SK-N-SH treated with all-trans-retinoic acid at 6 μM for 48 hours (cell line): ENCODE measurements around the gene CAMK1.
A peak's percentile ranks its signal among the peaks of the same experiment; 100 is the strongest.
"Not testable (repeated sequence)": the region's sequence is repeated elsewhere in the genome, so short reads cannot be mapped to it uniquely, and the experiment has no call there.

Source experiments
- ATAC-seq: fragments of 200-7000 bp; cut with Tn5 transposase; 3 replicates; pipeline ENCODE4 v1.9.1; 2020; ENCODE audit warnings: mild to moderate bottlenecking, moderate library complexity
- BACH2 ChIP-seq: fragments of 250-450 bp; sonication (Bioruptor Pico); IDR thresholded peaks from 2 replicates; pipeline ENCODE4 v1.9.0; 2021; ENCODE audit warnings: mild to moderate bottlenecking, borderline replicate concordance
- CSDC2 ChIP-seq: fragments of 250-450 bp; sonication (Bioruptor Pico); IDR thresholded peaks from 2 replicates; pipeline ENCODE4 v1.5.0; 2020; ENCODE audit warnings: mild to moderate bottlenecking, moderate library complexity
- ESRRG ChIP-seq: fragments of 250-450 bp; sonication (Bioruptor Pico); IDR thresholded peaks from 2 replicates; pipeline ENCODE4 v1.6.1; 2021; ENCODE audit warnings: mild to moderate bottlenecking
- ISL1 ChIP-seq: fragments of 250-450 bp; sonication (Bioruptor Pico); IDR thresholded peaks from 2 replicates; pipeline ENCODE4 v2.1.2; 2022; ENCODE audit warnings: mild to moderate bottlenecking, moderate library complexity
- OSR1 ChIP-seq: fragments of 250-450 bp; sonication (Bioruptor Pico); IDR thresholded peaks from 2 replicates; pipeline ENCODE4 v1.8.0; 2022; ENCODE audit warnings: moderate library complexity, mild to moderate bottlenecking, inconsistent platforms
- PATZ1 ChIP-seq: fragments of 250-450 bp; sonication (Bioruptor Pico); IDR thresholded peaks from 2 replicates; pipeline ENCODE4 v1.8.0; 2020; ENCODE audit warnings: mild to moderate bottlenecking, moderate library complexity, borderline replicate concordance
- POU6F1 ChIP-seq: fragments of 250-450 bp; sonication (Bioruptor Pico); IDR thresholded peaks from 2 replicates; pipeline ENCODE4 v1.8.0; 2021; ENCODE audit warnings: low read depth, mild to moderate bottlenecking, moderate library complexity, borderline replicate concordance
- PPARA ChIP-seq: fragments of 250-450 bp; sonication (Bioruptor Pico); IDR thresholded peaks from 2 replicates; pipeline ENCODE4 v1.5.0; 2020; ENCODE audit warnings: mild to moderate bottlenecking, borderline replicate concordance
- TOX ChIP-seq: fragments of 250-450 bp; sonication (Bioruptor Pico); IDR thresholded peaks from 2 replicates; pipeline ENCODE4 v1.8.0; 2021; ENCODE audit warnings: mild to moderate bottlenecking, moderate library complexity, borderline replicate concordance
- TSHZ2 ChIP-seq: fragments of 250-450 bp; sonication (Bioruptor Pico); IDR thresholded peaks from 2 replicates; pipeline ENCODE4 v1.5.0; 2020; ENCODE audit warnings: mild to moderate bottlenecking, moderate library complexity
- ZC3H10 ChIP-seq: fragments of 250-450 bp; sonication (Bioruptor Pico); IDR thresholded peaks from 2 replicates; pipeline ENCODE4 v1.5.1; 2021; ENCODE audit warnings: mild to moderate bottlenecking, moderate library complexity
- ZFP3 ChIP-seq: fragments of 250-450 bp; sonication (Bioruptor Pico); IDR thresholded peaks from 2 replicates; pipeline ENCODE4 v1.5.0; 2020; ENCODE audit warnings: mild to moderate bottlenecking, moderate library complexity
- ZFP30 ChIP-seq: fragments of 450-650 bp; formaldehyde crosslinking; IDR thresholded peaks from 2 replicates; pipeline ENCODE4 v1.5.0; 2022; ENCODE audit warnings: mild to moderate bottlenecking, moderate library complexity
- ZNF565 ChIP-seq: fragments of 450-650 bp; formaldehyde crosslinking; conservative IDR thresholded peaks from 2 replicates; pipeline ENCODE4 v1.5.0; 2020; ENCODE audit warnings: low read depth, mild to moderate bottlenecking, moderate library complexity
- ZNF70 ChIP-seq: fragments of 450-650 bp; formaldehyde crosslinking; IDR thresholded peaks from 2 replicates; pipeline ENCODE4 v1.5.0; 2020; ENCODE audit warnings: mild to moderate bottlenecking, moderate library complexity
- ZNF8 ChIP-seq: fragments of 450-650 bp; formaldehyde crosslinking; IDR thresholded peaks from 2 replicates; pipeline ENCODE4 v1.5.0; 2020; ENCODE audit warnings: mild to moderate bottlenecking, moderate library complexity
- TF ChIP-seq, protein P1 (sequence below): fragments of 250-450 bp; sonication (Bioruptor Pico); IDR thresholded peaks from 2 replicates; pipeline ENCODE4 v1.5.1; 2021; ENCODE audit warnings: mild to moderate bottlenecking, moderate library complexity

The CAMK1 gene

DNA sequence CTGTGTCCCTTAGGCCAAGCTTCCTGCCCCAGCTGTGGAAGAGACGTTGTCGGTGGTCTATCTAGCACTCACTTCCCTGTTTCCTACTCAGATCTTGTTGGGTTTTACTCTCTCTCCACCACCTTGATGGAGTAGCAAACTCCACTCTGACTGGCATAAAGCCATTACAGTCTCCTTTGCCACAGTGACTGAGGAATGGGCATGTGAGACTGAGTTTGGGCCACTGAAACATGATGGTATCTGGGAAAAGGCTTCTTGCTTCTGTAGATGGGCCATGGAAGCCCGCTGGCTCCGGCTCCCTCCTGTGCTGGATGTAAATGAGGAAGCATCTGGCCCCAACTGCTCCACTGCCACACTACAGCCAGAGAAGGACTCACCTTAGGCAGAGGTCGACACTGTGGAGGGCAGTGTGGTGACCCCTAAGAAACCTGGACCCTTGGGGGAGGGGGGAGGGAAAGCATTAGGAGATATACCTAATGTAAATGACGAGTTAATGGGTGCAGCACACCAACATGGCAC, 9.4 kb upstream of the CAMK1 start:
- TF ChIP-seq ZFP30 (CRISPR knock-in tag): no peak
- TF ChIP-seq ESRRG (CRISPR knock-in tag): no peak
- TF ChIP-seq ZC3H10: no peak
- TF ChIP-seq TOX (CRISPR knock-in tag): no peak
- TF ChIP-seq, protein P1, sequence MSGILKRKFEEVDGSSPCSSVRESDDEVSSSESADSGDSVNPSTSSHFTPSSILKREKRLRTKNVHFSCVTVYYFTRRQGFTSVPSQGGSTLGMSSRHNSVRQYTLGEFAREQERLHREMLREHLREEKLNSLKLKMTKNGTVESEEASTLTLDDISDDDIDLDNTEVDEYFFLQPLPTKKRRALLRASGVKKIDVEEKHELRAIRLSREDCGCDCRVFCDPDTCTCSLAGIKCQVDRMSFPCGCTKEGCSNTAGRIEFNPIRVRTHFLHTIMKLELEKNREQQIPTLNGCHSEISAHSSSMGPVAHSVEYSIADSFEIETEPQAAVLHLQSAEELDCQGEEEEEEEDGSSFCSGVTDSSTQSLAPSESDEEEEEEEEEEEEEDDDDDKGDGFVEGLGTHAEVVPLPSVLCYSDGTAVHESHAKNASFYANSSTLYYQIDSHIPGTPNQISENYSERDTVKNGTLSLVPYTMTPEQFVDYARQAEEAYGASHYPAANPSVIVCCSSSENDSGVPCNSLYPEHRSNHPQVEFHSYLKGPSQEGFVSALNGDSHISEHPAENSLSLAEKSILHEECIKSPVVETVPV (CRISPR knock-in tag): no peak
- TF ChIP-seq CSDC2 (CRISPR knock-in tag): no peak
- no peak for TF ChIP-seq POU6F1 (CRISPR knock-in tag)
- TF ChIP-seq ZNF8 (CRISPR knock-in tag): no peak
- 0 out of 3 replicates have a peak, but pooled peaks have one; percentile 7 for ATAC-seq

- peak; percentile 28 for ATAC-seq
- TF ChIP-seq ZFP3 (no peak), OSR1 (no peak), ZFP30 (CRISPR knock-in tag) (no peak), PPARA (no peak), ZC3H10 (no peak)
Measured at GRCh38 chr3:9778143-9779074, 8.7 kb upstream of the CAMK1 start.

- ATAC-seq: no peak
- no peak for TF ChIP-seq ZFP3
Measured at GRCh38 chr3:9777694-9778021, 7.9 kb upstream of the CAMK1 start.

- no peak for TF ChIP-seq PATZ1 (CRISPR knock-in tag)
- TF ChIP-seq ZFP30 (CRISPR knock-in tag): no peak
- no peak for ATAC-seq
Measured at GRCh38 chr3:9776896-9777693, 7.3 kb upstream of the CAMK1 start.

DNA sequence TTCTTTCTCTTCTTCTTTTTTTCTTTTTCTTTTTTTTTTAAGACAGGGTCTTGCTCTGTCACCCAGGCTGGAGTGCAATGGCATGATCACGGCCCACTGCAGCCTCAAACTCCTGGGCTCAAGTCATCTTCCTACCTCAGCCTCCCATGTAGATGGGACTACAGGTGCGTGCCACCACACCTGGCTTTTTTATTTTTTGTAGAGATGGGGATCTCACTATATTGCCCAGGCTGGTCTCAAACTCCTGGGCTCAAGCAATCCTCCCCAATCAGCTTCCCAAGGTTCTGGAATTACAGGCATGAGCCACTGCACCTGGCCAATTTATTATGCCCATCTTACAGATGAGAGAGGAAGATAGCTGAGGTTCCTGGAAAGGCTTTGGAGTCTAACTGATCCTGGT, 1.3 kb upstream of the CAMK1 start:
- not testable (repeated sequence) for ATAC-seq

- ATAC-seq: no peak
- no peak for TF ChIP-seq TOX (CRISPR knock-in tag)
- no peak for TF ChIP-seq ZNF8 (CRISPR knock-in tag)
- TF ChIP-seq PATZ1 (CRISPR knock-in tag): no peak
- TF ChIP-seq ISL1: no peak
- no peak for TF ChIP-seq ZNF70 (CRISPR knock-in tag)
- TF ChIP-seq ZNF565 (CRISPR knock-in tag): no peak
- no peak for TF ChIP-seq CSDC2 (CRISPR knock-in tag)
- TF ChIP-seq ZC3H10: no peak
- TF ChIP-seq ZFP30 (CRISPR knock-in tag): no peak
- TF ChIP-seq OSR1: no peak
- no peak for TF ChIP-seq ESRRG (CRISPR knock-in tag)
- TF ChIP-seq TSHZ2: no peak
- TF ChIP-seq ZFP3: no peak
- no peak for TF ChIP-seq POU6F1 (CRISPR knock-in tag)
- no peak for TF ChIP-seq BACH2 (CRISPR knock-in tag)
Measured at GRCh38 chr3:9770276-9770812, 597 bp upstream of the CAMK1 start.
